Peyer's patch (tissue), 4 donors: ENCODE measurements around the gene SHROOM1. TPM values are rescaled to one million over a fixed set of nuclear protein-coding genes. Genes with fewer than 3 reads are reported as not detected.

Experiments used
- DNase-seq, 3 donors: peaks; one replicate each; pipeline ENCODE4 v3.0.0-alpha.2; 2017 to 2019
- H3K27ac ChIP-seq, 4 donors: fragments of 200-600 bp; sonication (generic); one replicate each; pipeline ENCODE4 v1.5.1; 2016 to 2019
- H3K27me3 ChIP-seq, 2 donors: fragments of 200-600 bp; sonication (generic); one replicate each; pipeline ENCODE4 v1.5.1; 2019
- H3K36me3 ChIP-seq, 3 donors: fragments of 200-600 bp; sonication (generic); one replicate each; pipeline ENCODE4 v1.5.1; 2016 to 2019
- H3K4me1 ChIP-seq, 4 donors: fragments of 200-600 bp; sonication (generic); one replicate each; pipeline ENCODE4 v1.5.1; 2016 to 2019
- H3K4me3 ChIP-seq, 4 donors: fragments of 200-600 bp; sonication (generic); 1 replicate in 3 of 4; 2 replicates in 1 of 4; pipeline ENCODE4 v1.5.1; 2016 to 2019; ENCODE audit warnings: mild to moderate bottlenecking in 1 of 4
- H3K9me3 ChIP-seq, 4 donors: fragments of 200-600 bp; sonication (generic); one replicate each; pipeline ENCODE4 v1.5.1; 2016 to 2019; ENCODE audit warnings: mild to moderate bottlenecking in 1 of 4
- POLR2A ChIP-seq, 2 donors: fragments of 450-650 bp; IDR thresholded peaks; one replicate each; pipeline ENCODE4 v1.5.1; 2017; ENCODE audit warnings: antibody characterized with exemption in 2 of 2, mild to moderate bottlenecking in 2 of 2, moderate library complexity in 2 of 2
- total RNA-seq, 4 donors: library from RNA; depleted of rRNA; stranded (reverse); fragments of >200 nt; gene quantifications; one replicate each; pipeline ENCODE4 v1.1.0, GENCODE V29; 2016
- TF ChIP-seq, protein P1 (sequence below), 6 experiments: fragments of 450-650 bp in 4 of 6; fragments of 200-600 bp in 2 of 6; sonication (generic) in 1 of 6; IDR thresholded peaks; one replicate each; pipeline ENCODE4 v1.5.1; 2017 to 2019; ENCODE audit warnings: antibody characterized with exemption in 6 of 6, mild to moderate bottlenecking in 3 of 6, moderate library complexity in 1 of 6

Gene SHROOM1
- total RNA-seq, 4 donors from 2014 or later = 14.9 to 200 (median 95.3) TPM

- H3K36me3 ChIP-seq = peaks cover 0 to 33% (median 0%) of the 10 kb centered on the region in 3 donors
- no peaks in the 10 kb centered on the region for H3K27me3 ChIP-seq
- no peak overlapping the region for H3K4me3 ChIP-seq
- no peaks in the 10 kb centered on the region for H3K9me3 ChIP-seq
- peaks cover 0 to 24% (median 8%) of the 10 kb centered on the region in 4 donors for H3K4me1 ChIP-seq
- DNase-seq = no peak
- TF ChIP-seq, protein P1, sequence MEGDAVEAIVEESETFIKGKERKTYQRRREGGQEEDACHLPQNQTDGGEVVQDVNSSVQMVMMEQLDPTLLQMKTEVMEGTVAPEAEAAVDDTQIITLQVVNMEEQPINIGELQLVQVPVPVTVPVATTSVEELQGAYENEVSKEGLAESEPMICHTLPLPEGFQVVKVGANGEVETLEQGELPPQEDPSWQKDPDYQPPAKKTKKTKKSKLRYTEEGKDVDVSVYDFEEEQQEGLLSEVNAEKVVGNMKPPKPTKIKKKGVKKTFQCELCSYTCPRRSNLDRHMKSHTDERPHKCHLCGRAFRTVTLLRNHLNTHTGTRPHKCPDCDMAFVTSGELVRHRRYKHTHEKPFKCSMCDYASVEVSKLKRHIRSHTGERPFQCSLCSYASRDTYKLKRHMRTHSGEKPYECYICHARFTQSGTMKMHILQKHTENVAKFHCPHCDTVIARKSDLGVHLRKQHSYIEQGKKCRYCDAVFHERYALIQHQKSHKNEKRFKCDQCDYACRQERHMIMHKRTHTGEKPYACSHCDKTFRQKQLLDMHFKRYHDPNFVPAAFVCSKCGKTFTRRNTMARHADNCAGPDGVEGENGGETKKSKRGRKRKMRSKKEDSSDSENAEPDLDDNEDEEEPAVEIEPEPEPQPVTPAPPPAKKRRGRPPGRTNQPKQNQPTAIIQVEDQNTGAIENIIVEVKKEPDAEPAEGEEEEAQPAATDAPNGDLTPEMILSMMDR (IDR thresholded peaks at IDR 0.05) = no peak
- TF ChIP-seq POLR2A (IDR thresholded peaks at IDR 0.05) = no peak
- H3K27ac ChIP-seq = no peak overlapping the region
Measured at GRCh38 chr5:132868754-132869153, 38.3 kb upstream of the SHROOM1 start.

DNA sequence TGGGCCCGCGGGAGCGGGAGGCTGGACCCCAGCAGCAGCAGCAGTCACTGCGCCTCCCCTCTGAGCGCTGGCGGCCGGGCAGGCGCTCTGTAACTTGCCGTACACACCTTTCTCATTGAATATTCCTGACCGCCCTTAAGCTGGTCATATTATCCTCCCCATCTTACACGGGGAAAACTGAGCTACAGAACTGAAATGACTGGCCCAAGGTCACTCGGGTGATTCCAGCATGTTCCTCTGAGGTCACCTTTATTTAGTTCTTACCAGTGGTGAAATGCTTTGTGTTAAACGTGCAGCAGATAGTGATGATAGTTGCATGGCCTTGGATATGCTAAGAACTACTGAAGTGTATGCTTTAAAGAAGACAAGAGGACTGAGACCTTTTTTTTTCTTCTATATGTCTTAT is 36.6 kb upstream of the SHROOM1 start:
- Histone ChIP-seq H3K4me1 (peaks cover 0 to 15% (median 7%) of the 10 kb centered on the region in 4 donors), H3K9me3 (no peaks in the 10 kb centered on the region), H3K36me3 (peaks cover 0 to 33% (median 0%) of the 10 kb centered on the region in 3 donors), H3K27ac (peak overlapping the region; percentile 91 to 96 (median 95)), H3K4me3 (peak overlapping the region; percentile 62 to 90 (median 86)), H3K27me3 (no peaks in the 10 kb centered on the region)
- no peak for DNase-seq
- no peak for TF ChIP-seq POLR2A (IDR thresholded peaks at IDR 0.05)
- TF ChIP-seq, protein P1 (IDR thresholded peaks at IDR 0.05) = no peak

DNA sequence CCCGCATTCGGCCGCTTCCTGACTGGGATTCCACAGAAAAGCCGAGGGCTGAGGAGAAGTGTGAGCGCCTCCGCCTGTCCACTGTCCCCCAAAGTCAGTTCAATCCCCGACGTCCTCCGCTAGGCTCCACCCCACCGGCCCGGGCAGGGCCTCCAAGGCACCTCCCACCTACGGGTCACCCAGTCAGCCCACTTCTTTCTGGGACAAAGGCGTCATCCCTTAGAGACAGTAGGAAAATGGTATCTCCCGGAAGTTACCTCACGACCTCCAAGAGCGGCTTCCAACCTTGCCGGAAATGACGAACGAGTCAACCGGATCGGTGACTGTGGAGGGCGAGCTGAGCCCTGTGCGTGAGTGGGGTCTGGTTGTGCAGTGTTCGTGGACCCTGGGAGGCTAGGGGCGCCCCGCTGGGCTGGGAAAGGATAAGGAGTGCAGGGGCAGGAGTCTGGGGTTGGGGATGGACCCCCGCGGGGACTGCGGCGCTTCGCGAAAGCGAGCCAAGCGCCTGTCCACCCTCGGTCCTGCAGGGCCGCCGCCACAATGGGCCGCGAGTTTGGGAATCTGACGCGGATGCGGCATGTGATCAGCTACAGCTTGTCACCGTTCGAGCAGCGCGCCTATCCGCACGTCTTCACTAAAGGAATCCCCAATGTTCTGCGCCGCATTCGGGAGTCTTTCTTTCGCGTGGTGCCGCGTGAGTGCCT is 36.0 kb upstream of the SHROOM1 start, which contains the start of the genes GDF9 and UQCRQ:
TSS of gene GDF9 (minus strand) at position 128 of the 704 bp plus-strand sequence. CDS start 1,936 bp downstream, outside the sequence.
TSS of gene UQCRQ (plus strand) at position 301 of the 704 bp plus-strand sequence. CDS start at position 541, 240 bp downstream.
- Histone ChIP-seq H3K9me3 (no peaks in the 10 kb centered on the region), H3K36me3 (peaks cover 0 to 33% (median 0%) of the 10 kb centered on the region in 3 donors), H3K27me3 (no peaks in the 10 kb centered on the region), H3K4me1 (peaks cover 0 to 13% (median 6%) of the 10 kb centered on the region in 4 donors), H3K4me3 (peak within 1 kb of the TSS; percentile 62 to 90 (median 86)), H3K27ac (peak within 1 kb of the TSS; percentile 91 to 96 (median 95))
- DNase-seq = peak; percentile 91 to 98 (median 96)
- peak; percentile 92 to 94 for TF ChIP-seq POLR2A (IDR thresholded peaks at IDR 0.05)
- TF ChIP-seq, protein P1 (IDR thresholded peaks at IDR 0.05) = peak in 4 of 6 experiments; percentile 18 to 53 (median 26)

- no peak for DNase-seq
- H3K4me1 ChIP-seq = peaks cover 0 to 13% (median 6%) of the 10 kb centered on the region in 4 donors
Measured at GRCh38 chr5:132865668-132866341, 35.4 kb upstream of the SHROOM1 start.

GRCh38 chr5:132860742-132861141 is 30.3 kb upstream of the SHROOM1 start:
- Histone ChIP-seq H3K9me3 (no peaks in the 10 kb centered on the region), H3K36me3 (no peaks in the 10 kb centered on the region), H3K27me3 (no peaks in the 10 kb centered on the region), H3K27ac (no peak overlapping the region), H3K4me1 (peaks cover 0 to 4% (median 0%) of the 10 kb centered on the region in 4 donors), H3K4me3 (no peak overlapping the region)
- DNase-seq = no peak
- no peak for TF ChIP-seq POLR2A (IDR thresholded peaks at IDR 0.05)
- TF ChIP-seq, protein P1 (IDR thresholded peaks at IDR 0.05) = no peak

More at GRCh38 chr5:132865668-132866341, 35.4 kb upstream of the SHROOM1 start:
- H3K27me3 ChIP-seq = no peaks in the 10 kb centered on the region
- peak overlapping the region; percentile 62 to 90 (median 86) for H3K4me3 ChIP-seq
- H3K36me3 ChIP-seq = peaks cover 0 to 31% (median 0%) of the 10 kb centered on the region in 3 donors
- no peak for TF ChIP-seq POLR2A (IDR thresholded peaks at IDR 0.05)
- TF ChIP-seq, protein P1 (IDR thresholded peaks at IDR 0.05) = no peak
- no peaks in the 10 kb centered on the region for H3K9me3 ChIP-seq
- H3K27ac ChIP-seq = peak overlapping the region; percentile 91 to 96 (median 95)
